Vagina (tissue), 2 donors: ENCODE results near the gene RPL36. TPM values are rescaled to one million over a fixed set of nuclear protein-coding genes. Genes with fewer than 3 reads are reported as not detected.

Experiments used
- DNase-seq, 2 donors: peaks; one replicate each; pipeline ENCODE4 v3.0.0-alpha.2; 2017; ENCODE audit errors: extremely low spot score in 2 of 2
- H3K27ac ChIP-seq: fragments of 200-600 bp; sonication (generic); one replicate; pipeline ENCODE4 v1.5.1; 2019
- H3K27me3 ChIP-seq: fragments of 200-600 bp; sonication (generic); one replicate; pipeline ENCODE4 v1.5.1; 2019
- H3K36me3 ChIP-seq, 2 donors: fragments of 200-600 bp; sonication (generic); one replicate each; pipeline ENCODE4 v1.5.1; 2017 to 2019
- H3K4me1 ChIP-seq: fragments of 200-600 bp; sonication (generic); one replicate; pipeline ENCODE4 v1.5.1; 2019
- H3K4me3 ChIP-seq, 2 donors: fragments of 200-600 bp; sonication (generic); 1 replicate in 1 of 2; 2 replicates in 1 of 2; pipeline ENCODE4 v1.5.1; 2016 to 2019
- H3K9me3 ChIP-seq: fragments of 200-600 bp; sonication (generic); one replicate; pipeline ENCODE4 v1.5.1; 2019
- POLR2A ChIP-seq, 2 donors: fragments of 450-650 bp; IDR thresholded peaks; one replicate each; pipeline ENCODE4 v1.6.1; 2017; ENCODE audit warnings: antibody characterized with exemption in 2 of 2, mild to moderate bottlenecking in 2 of 2, moderate library complexity in 2 of 2
- POLR2AphosphoS5 ChIP-seq, 2 donors: sonication (generic); formaldehyde crosslinking; IDR thresholded peaks; one replicate each; pipeline ENCODE4 v1.9.0; 2017; ENCODE audit warnings: antibody characterized with exemption in 2 of 2, mild to moderate bottlenecking in 2 of 2, low read depth in 1 of 2; ENCODE audit not compliant: insufficient read depth in 1 of 2
- intact Hi-C: fragments of 100-400 bp; cut with DNase I; formaldehyde crosslinking; loops from one replicate; pipeline ENCODE4 v1.15.1; 2023
- total RNA-seq: library from RNA; depleted of rRNA; stranded (reverse); fragments of >200 nt; gene quantifications from one replicate; pipeline ENCODE4 v1.2.3, GENCODE V29; 2016
- TF ChIP-seq, protein P1 (sequence below), 3 experiments: fragments of 450-650 bp in 2 of 3; fragments of 200-600 bp in 1 of 3; sonication (generic) in 1 of 3; IDR thresholded peaks; one replicate each; pipeline ENCODE4 v1.5.1; 2017 to 2019; ENCODE audit warnings: antibody characterized with exemption in 3 of 3, mild to moderate bottlenecking in 2 of 3, moderate library complexity in 2 of 3

Gene RPL36
- total RNA-seq: 703 TPM

DNA sequence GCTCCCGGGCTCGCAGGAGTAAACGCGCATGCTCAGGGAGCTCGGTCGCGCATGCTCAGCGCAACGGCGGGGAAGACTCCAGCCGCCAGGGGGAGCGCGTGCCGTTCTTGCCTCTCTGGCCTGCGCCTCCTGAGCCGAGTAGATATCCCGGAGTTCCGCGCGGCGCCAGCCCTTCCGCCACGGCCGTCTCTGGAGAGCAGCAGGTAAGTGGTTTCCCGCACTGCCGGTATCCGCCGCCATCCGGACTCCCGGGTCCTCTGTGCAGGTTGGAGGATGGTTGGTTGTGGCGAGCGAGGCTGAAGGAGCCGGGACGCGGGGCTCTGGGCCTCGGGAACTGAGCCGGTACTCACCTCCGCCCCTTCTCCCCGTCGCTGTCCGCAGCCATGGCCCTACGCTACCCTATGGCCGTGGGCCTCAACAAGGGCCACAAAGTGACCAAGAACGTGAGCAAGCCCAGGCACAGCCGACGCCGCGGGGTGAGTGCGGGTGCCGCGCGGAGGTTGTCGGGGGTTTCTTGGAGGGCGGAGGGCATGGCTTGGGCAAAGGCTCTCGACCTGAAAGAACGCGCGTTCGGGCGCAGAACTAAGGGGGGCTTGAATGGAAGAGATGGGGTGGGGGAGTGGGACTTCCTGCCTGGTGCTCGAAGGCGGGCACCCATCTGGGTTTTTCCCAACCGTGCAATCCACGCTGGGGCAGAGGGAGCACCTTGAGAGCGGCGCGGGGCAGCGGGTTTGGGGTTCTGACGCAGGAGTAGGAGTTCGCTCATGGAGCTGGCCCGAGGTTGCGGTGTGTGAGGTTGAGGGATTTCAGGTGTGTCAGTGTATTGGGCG, at the start of gene RPL36:
RPL36 (plus strand) TSS at position 171 of the 830 bp plus-strand sequence; CDS start at position 384, 213 bp downstream.
- DNase-seq: peak in 1 of 2 donors; percentile 97
- Histone ChIP-seq H3K27ac (peak within 1 kb of the TSS; percentile 79), H3K9me3 (no peaks in the 10 kb centered on the region), H3K27me3 (no peaks in the 10 kb centered on the region), H3K4me3 (peak within 1 kb of the TSS; percentile 73 to 85), H3K36me3 (peaks cover 0 to 30% of the 10 kb centered on the region in 2 donors), H3K4me1 (peaks cover 44% of the 10 kb centered on the region)
- TF ChIP-seq, protein P1, sequence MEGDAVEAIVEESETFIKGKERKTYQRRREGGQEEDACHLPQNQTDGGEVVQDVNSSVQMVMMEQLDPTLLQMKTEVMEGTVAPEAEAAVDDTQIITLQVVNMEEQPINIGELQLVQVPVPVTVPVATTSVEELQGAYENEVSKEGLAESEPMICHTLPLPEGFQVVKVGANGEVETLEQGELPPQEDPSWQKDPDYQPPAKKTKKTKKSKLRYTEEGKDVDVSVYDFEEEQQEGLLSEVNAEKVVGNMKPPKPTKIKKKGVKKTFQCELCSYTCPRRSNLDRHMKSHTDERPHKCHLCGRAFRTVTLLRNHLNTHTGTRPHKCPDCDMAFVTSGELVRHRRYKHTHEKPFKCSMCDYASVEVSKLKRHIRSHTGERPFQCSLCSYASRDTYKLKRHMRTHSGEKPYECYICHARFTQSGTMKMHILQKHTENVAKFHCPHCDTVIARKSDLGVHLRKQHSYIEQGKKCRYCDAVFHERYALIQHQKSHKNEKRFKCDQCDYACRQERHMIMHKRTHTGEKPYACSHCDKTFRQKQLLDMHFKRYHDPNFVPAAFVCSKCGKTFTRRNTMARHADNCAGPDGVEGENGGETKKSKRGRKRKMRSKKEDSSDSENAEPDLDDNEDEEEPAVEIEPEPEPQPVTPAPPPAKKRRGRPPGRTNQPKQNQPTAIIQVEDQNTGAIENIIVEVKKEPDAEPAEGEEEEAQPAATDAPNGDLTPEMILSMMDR (IDR thresholded peaks at IDR 0.05): peak; percentile 88 to 96 (median 94)
- peak; percentile 95 to 98 for TF ChIP-seq POLR2AphosphoS5 (IDR thresholded peaks at IDR 0.05; ENCODE audit: insufficient read depth in 1 of 2, low read depth in 1 of 2)
- peak in 1 of 2 donors; percentile 83 for TF ChIP-seq POLR2A (IDR thresholded peaks at IDR 0.05)
- intact Hi-C loops: no loop called here

DNA sequence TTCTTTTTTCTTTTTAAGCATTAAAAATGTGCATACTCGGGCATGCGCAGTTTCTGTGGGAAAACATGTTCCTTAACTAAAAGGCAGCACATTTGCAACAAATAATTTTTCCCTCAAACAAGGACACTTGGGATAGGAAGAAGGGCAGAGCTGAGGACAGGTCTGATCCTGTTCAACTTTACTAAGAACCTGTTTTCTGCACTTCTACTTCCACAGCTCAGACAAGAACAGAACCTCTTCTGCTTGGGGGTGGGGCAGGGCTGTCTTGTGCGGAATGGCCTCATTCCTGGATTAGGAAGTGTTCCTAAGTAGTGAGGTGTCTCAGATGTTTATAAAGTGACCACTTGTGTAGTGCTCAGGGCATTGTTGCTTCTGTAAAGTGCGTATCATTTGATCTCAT, 48.9 kb upstream of the RPL36 start:
- Histone ChIP-seq H3K9me3 (no peaks in the 10 kb centered on the region), H3K36me3 (peaks cover 0 to 42% of the 10 kb centered on the region in 2 donors), H3K27ac (no peak overlapping the region), H3K4me1 (peaks cover 30% of the 10 kb centered on the region), H3K4me3 (no peak overlapping the region), H3K27me3 (no peaks in the 10 kb centered on the region)
- TF ChIP-seq POLR2AphosphoS5 (IDR thresholded peaks at IDR 0.05; ENCODE audit: insufficient read depth in 1 of 2, low read depth in 1 of 2) (no peak), POLR2A (IDR thresholded peaks at IDR 0.05) (no peak)
- TF ChIP-seq, protein P1 (IDR thresholded peaks at IDR 0.05): no peak
- DNase-seq: no peak
- intact Hi-C loops: no loop called here

DNA sequence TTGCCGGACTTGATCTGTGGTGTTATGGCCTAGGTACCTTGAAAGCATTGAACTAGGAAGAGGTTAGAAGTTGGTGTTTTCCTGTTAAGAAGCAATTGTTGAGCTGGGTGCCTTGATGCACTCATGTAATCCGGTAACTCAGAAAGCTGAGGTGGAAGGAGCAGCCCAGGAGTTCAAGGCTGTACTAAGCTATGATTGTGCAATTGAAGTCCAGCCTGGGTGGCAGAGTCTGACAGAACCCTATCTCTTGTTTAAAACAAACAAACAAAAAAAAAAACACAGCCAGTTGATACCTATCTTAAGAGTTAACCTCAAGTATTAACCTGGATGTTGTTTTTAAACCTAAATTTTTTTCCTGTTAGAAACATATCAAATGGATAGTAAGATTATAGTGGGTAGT, 47.9 kb upstream of the RPL36 start:
- TF ChIP-seq, protein P1 (IDR thresholded peaks at IDR 0.05): no peak
- no peak for TF ChIP-seq POLR2A (IDR thresholded peaks at IDR 0.05)
- Histone ChIP-seq H3K36me3 (peaks cover 3 to 52% of the 10 kb centered on the region in 2 donors), H3K27ac (no peak overlapping the region), H3K9me3 (no peaks in the 10 kb centered on the region), H3K4me1 (peaks cover 21% of the 10 kb centered on the region), H3K27me3 (no peaks in the 10 kb centered on the region), H3K4me3 (no peak overlapping the region)
- intact Hi-C loops: no loop called here
- no peak for DNase-seq

DNA sequence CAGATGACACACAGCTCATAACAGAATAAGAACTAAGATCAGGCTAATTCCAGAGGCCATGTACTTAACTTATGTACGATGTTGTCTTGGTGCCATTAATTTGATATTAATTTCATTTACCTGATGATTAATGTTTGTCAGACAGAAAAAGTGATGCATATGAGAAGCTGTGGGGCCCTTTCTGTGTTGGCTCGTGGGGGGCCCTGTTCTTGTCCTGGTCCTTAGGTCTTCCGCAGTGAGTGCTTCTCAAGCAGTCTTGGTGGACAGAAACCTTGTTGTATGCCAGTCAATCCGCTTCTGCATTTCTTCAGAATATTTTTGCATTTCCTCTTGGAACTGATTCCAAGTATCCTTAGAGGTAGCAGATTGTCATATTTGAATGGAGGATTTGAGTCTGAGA, 47.0 kb upstream of the RPL36 start:
- no peak for DNase-seq
- intact Hi-C loops: no loop called here
- no peaks in the 10 kb centered on the region for H3K9me3 ChIP-seq
- H3K4me3 ChIP-seq: no peak overlapping the region
- H3K36me3 ChIP-seq: peaks cover 3 to 60% of the 10 kb centered on the region in 2 donors
- H3K27ac ChIP-seq: no peak overlapping the region
- TF ChIP-seq POLR2A (IDR thresholded peaks at IDR 0.05) (no peak), POLR2AphosphoS5 (IDR thresholded peaks at IDR 0.05; ENCODE audit: insufficient read depth in 1 of 2, low read depth in 1 of 2) (no peak)
- TF ChIP-seq, protein P1 (IDR thresholded peaks at IDR 0.05): no peak
- H3K27me3 ChIP-seq: no peaks in the 10 kb centered on the region
- H3K4me1 ChIP-seq: peaks cover 14% of the 10 kb centered on the region

DNA sequence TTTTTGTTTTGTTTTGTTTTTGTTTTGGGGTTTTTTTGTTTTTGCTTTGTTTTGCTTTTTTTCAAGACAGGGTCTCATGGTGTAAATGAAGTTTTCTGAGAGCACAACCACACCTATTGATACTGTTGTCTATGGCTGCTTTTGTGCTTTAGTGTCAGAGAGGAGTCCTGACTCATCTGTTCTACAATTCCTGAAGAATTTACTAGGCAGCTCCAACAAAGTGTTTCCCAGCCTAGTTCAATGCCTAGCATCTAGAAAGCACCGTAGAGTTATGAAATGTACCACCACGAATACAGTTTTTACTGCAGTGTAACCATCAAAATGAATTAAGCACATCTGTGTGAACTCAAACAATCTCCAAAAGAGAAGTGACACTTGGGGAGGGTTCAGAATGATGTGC, 46.1 kb upstream of the RPL36 start:
- TF ChIP-seq, protein P1 (IDR thresholded peaks at IDR 0.05): no peak
- no peak for TF ChIP-seq POLR2A (IDR thresholded peaks at IDR 0.05)
- TF ChIP-seq POLR2AphosphoS5 (IDR thresholded peaks at IDR 0.05; ENCODE audit: insufficient read depth in 1 of 2, low read depth in 1 of 2): no peak

More for the DNA sequence above, 46.1 kb upstream of the RPL36 start:
- Histone ChIP-seq H3K4me1 (peaks cover 5% of the 10 kb centered on the region), H3K9me3 (no peaks in the 10 kb centered on the region), H3K27ac (no peak overlapping the region), H3K27me3 (no peaks in the 10 kb centered on the region), H3K4me3 (no peak overlapping the region), H3K36me3 (peaks cover 3 to 66% of the 10 kb centered on the region in 2 donors)
- DNase-seq: no peak
- intact Hi-C loops: no loop called here
